ACC112 (cell line): ENCODE measurements around the gene DOCK3.

Source experiments
- H2AFZ ChIP-seq: fragments of 200-600 bp; sonication (generic); one replicate; pipeline ENCODE4 v1.6.0; 2017; ENCODE audit warnings: antibody characterized with exemption, low read length; ENCODE audit not compliant: unreplicated experiment
- H3K27ac ChIP-seq: fragments of 200-600 bp; sonication (generic); 2 replicates; pipeline ENCODE4 v1.5.1; 2014; ENCODE audit warnings: low read depth, mild to moderate bottlenecking, antibody characterized with exemption, low read length, moderate library complexity
- H3K27me3 ChIP-seq: fragments of 200-600 bp; sonication (generic); 2 replicates; pipeline ENCODE4 v1.6.1; 2014; ENCODE audit warnings: mild to moderate bottlenecking, antibody characterized with exemption, low read length, moderate library complexity, mixed read lengths; ENCODE audit not compliant: insufficient read depth
- H3K36me3 ChIP-seq: fragments of 200-600 bp; sonication (generic); 2 replicates; pipeline ENCODE4 v1.6.1; 2016; ENCODE audit warnings: mild to moderate bottlenecking, antibody characterized with exemption, low read length, moderate library complexity, mixed read lengths; ENCODE audit not compliant: insufficient read depth
- H3K4me1 ChIP-seq: fragments of 200-600 bp; sonication (generic); one replicate; pipeline ENCODE4 v1.6.1; 2016; ENCODE audit warnings: low read length, mixed read lengths; ENCODE audit not compliant: insufficient read depth, unreplicated experiment, control insufficient read depth
- H3K4me3 ChIP-seq: fragments of 200-600 bp; sonication (generic); 2 replicates; pipeline ENCODE4 v1.5.1; 2014; ENCODE audit warnings: mild to moderate bottlenecking, low read depth, low read length
- H3K79me2 ChIP-seq: fragments of 200-600 bp; sonication (generic); one replicate; pipeline ENCODE4 v1.6.0; 2016; ENCODE audit warnings: low read length; ENCODE audit not compliant: control insufficient read depth, unreplicated experiment, insufficient read depth

Gene DOCK3

GRCh38 chr3:50651920-50652529 is 22.7 kb upstream of the DOCK3 start:
- H3K27ac ChIP-seq: no peak overlapping the region
- H3K4me3 ChIP-seq: no peak overlapping the region
- no peaks in the 10 kb centered on the region for H3K27me3 ChIP-seq
- no peak overlapping the region for H2AFZ ChIP-seq
- H3K79me2 ChIP-seq: no peaks in the 10 kb centered on the region
- peaks cover 4% of the 10 kb centered on the region for H3K4me1 ChIP-seq
- no peaks in the 10 kb centered on the region; the same call in 1 of the 2 replicates for H3K36me3 ChIP-seq

- Histone ChIP-seq H3K4me1 (peaks cover 4% of the 10 kb centered on the region), H3K27ac (no peak overlapping the region), H3K4me3 (no peak overlapping the region), H3K36me3 (no peaks in the 10 kb centered on the region), H3K27me3 (no peaks in the 10 kb centered on the region), H2AFZ (no peak overlapping the region), H3K79me2 (no peaks in the 10 kb centered on the region)
These were observed 22.0 kb upstream of the DOCK3 start for GRCh38 chr3:50652709-50653108.

DNA sequence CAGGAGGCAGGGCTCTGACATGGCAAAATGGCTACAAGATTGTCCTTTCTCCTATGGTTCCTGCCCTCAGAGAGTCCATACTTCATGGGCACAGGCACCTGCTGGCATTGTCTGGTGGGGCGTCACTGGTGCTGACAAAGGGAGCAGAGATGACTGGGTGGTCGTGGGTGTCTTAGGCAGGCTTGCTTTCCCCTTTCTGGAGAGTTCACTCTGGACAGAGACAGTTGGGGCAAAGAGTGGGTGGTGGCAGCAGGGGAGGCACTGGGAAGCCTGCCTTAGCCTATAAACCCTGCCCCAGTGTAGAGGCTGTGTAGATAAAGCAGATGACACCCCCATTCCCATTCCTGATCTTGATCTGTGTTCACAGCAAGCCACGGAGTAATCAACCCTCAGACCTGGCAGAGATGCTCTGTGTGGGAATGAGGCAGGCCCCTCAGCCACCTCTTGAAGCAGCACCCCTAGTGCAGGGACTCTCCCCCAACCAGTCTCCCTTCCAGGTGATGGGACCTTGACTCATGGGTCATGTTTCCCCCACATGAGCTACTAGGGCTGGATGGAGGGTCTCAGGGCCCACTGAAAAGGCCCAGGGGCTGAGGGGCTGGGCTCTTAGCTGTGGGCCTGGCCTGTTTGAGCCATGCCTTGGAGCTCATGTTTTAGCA is 20.7 kb upstream of the DOCK3 start:
- Histone ChIP-seq H3K4me1 (peaks cover 4% of the 10 kb centered on the region), H3K27me3 (no peaks in the 10 kb centered on the region), H3K4me3 (no peak overlapping the region), H3K36me3 (no peaks in the 10 kb centered on the region), H2AFZ (no peak overlapping the region), H3K27ac (no peak overlapping the region), H3K79me2 (no peaks in the 10 kb centered on the region)

GRCh38 chr3:50655009-50655830 is 19.5 kb upstream of the DOCK3 start:
- H2AFZ ChIP-seq: no peak overlapping the region
- no peak overlapping the region for H3K4me3 ChIP-seq
- H3K79me2 ChIP-seq: no peaks in the 10 kb centered on the region
- no peak overlapping the region for H3K27ac ChIP-seq
- H3K27me3 ChIP-seq: no peaks in the 10 kb centered on the region
- peaks cover 4% of the 10 kb centered on the region for H3K4me1 ChIP-seq
- H3K36me3 ChIP-seq: no peaks in the 10 kb centered on the region

- Histone ChIP-seq H3K79me2 (no peaks in the 10 kb centered on the region), H3K4me3 (no peak overlapping the region), H3K27me3 (no peaks in the 10 kb centered on the region), H3K36me3 (no peaks in the 10 kb centered on the region), H3K27ac (no peak overlapping the region), H2AFZ (no peak overlapping the region), H3K4me1 (peaks cover 4% of the 10 kb centered on the region)
These were observed 18.1 kb upstream of the DOCK3 start for GRCh38 chr3:50656417-50657195.

DNA sequence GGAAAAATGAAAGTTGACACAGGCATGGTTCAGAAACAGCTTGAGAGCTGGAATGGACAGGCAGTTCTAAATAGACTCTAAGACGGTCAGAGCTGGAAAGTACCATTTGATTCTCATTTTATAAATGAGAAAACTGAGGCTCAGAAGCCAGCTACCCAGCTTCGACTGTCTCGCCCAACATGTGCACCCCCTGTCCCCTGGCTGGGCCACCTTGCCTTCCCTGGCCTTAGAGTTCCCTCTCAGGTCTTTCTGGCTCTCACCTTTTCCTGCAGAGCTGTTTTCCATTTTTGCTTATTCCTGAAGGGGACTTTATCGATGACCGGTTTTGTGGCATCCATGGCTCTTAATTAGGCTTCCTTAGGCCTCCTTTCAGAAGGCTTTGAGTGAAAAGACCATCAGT is 17.3 kb upstream of the DOCK3 start:
- Histone ChIP-seq H3K4me1 (peaks cover 4% of the 10 kb centered on the region), H3K4me3 (no peak overlapping the region), H3K36me3 (no peaks in the 10 kb centered on the region), H3K27ac (no peak overlapping the region), H3K79me2 (no peaks in the 10 kb centered on the region), H3K27me3 (no peaks in the 10 kb centered on the region), H2AFZ (no peak overlapping the region)

- H3K36me3 ChIP-seq: no peaks in the 10 kb centered on the region
- no peaks in the 10 kb centered on the region for H3K27me3 ChIP-seq
- H3K27ac ChIP-seq: no peak overlapping the region
- no peak overlapping the region for H2AFZ ChIP-seq
- no peaks in the 10 kb centered on the region for H3K79me2 ChIP-seq
- H3K4me3 ChIP-seq: no peak overlapping the region
- H3K4me1 ChIP-seq: peaks cover 4% of the 10 kb centered on the region
These were observed 16.9 kb upstream of the DOCK3 start for GRCh38 chr3:50657816-50658215.

GRCh38 chr3:50658416-50658815 is 16.3 kb upstream of the DOCK3 start:
- no peaks in the 10 kb centered on the region for H3K36me3 ChIP-seq
- no peak overlapping the region for H3K27ac ChIP-seq
- peaks cover 4% of the 10 kb centered on the region for H3K4me1 ChIP-seq
- H3K27me3 ChIP-seq: no peaks in the 10 kb centered on the region
- no peaks in the 10 kb centered on the region for H3K79me2 ChIP-seq
- H3K4me3 ChIP-seq: no peak overlapping the region
- H2AFZ ChIP-seq: no peak overlapping the region

DNA sequence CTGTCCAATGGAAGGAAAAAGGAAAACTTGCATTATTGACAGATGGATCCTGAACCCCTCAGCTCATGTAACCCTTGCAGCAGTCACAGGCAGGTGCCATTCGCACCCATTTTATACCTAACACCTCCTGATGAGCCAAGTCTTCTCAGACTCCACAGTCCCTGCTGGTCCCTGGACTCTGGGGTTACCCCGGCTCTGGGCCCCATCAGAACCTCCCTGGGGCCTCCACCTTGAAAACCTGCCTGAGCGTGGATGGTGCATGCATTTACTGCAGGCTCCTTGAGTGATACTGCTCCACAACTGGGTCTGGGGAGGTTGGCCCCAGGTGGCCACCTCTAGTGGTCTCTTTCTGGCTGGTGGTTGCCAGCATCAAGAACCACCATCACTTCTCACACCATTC is 15.9 kb upstream of the DOCK3 start:
- Histone ChIP-seq H3K79me2 (no peaks in the 10 kb centered on the region), H3K36me3 (no peaks in the 10 kb centered on the region), H3K27me3 (no peaks in the 10 kb centered on the region), H3K4me3 (no peak overlapping the region), H3K4me1 (peaks cover 4% of the 10 kb centered on the region), H3K27ac (no peak overlapping the region), H2AFZ (no peak overlapping the region)

GRCh38 chr3:50660386-50660785 is 14.3 kb upstream of the DOCK3 start:
- H2AFZ ChIP-seq: no peak overlapping the region
- no peaks in the 10 kb centered on the region for H3K36me3 ChIP-seq
- H3K4me1 ChIP-seq: no peaks in the 10 kb centered on the region
- no peak overlapping the region for H3K4me3 ChIP-seq
- H3K27me3 ChIP-seq: no peaks in the 10 kb centered on the region
- H3K79me2 ChIP-seq: no peaks in the 10 kb centered on the region
- H3K27ac ChIP-seq: no peak overlapping the region
